HFF-Myc (cell line): ENCODE data around the gene PPP2R3A.
"Not testable (repeated sequence)": the region's sequence is repeated elsewhere in the genome, so short reads cannot be mapped to it uniquely, and the experiment has no call there.

ENCODE experiments used
- DNase-seq: peaks from one replicate; pipeline ENCODE4 v3.0.0-alpha.2; 2011; ENCODE audit warnings: low read depth; ENCODE audit errors: extremely low read depth
- H3K4me3 ChIP-seq: replicated peaks from 2 replicates; pipeline ENCODE4 v1.5.1; 2011; ENCODE audit warnings: low read depth, mild to moderate bottlenecking, control low read depth, low read length
- TF ChIP-seq, protein P1 (sequence below): IDR thresholded peaks from 2 replicates; pipeline ENCODE4 v1.5.1; 2012; ENCODE audit warnings: mild to moderate bottlenecking, low read depth, low read length, control low read depth; ENCODE audit errors: missing control alignments

The PPP2R3A gene

DNA sequence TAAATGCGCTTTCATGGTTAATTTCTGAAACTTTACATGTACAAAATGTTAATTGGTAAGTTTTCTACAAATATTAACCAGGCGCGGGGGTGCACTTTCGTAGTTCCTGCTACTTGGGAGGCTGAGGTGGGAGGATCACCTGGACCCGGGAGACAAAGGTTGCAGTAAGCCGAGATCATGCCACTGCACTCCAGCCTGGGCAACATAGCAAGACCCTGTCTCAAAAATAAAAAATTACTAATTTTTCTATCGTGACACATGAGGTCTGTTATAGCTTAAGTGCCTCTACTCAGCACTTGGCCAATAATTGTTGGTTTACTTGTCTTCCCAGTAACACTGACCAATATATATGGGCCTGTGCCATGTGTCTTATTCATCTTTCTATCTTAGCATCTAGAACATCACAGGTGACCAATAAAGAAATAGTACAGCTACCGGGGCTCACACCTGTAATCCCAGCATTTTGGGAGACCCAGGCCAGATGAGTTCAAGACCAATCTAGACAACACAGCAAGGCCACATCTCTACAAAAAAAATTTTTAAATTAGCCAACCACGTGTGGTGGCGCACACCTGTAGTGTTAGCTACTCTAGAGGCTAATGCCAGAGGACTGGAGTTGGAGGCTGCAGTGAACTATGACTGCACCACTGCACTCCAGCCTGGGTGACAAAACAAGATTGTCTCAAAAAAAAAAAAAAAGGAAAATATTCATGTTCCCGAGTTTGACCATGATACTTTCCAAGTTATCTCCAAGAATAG is 224.5 kb downstream of the PPP2R3A start:
- TF ChIP-seq, protein P1, sequence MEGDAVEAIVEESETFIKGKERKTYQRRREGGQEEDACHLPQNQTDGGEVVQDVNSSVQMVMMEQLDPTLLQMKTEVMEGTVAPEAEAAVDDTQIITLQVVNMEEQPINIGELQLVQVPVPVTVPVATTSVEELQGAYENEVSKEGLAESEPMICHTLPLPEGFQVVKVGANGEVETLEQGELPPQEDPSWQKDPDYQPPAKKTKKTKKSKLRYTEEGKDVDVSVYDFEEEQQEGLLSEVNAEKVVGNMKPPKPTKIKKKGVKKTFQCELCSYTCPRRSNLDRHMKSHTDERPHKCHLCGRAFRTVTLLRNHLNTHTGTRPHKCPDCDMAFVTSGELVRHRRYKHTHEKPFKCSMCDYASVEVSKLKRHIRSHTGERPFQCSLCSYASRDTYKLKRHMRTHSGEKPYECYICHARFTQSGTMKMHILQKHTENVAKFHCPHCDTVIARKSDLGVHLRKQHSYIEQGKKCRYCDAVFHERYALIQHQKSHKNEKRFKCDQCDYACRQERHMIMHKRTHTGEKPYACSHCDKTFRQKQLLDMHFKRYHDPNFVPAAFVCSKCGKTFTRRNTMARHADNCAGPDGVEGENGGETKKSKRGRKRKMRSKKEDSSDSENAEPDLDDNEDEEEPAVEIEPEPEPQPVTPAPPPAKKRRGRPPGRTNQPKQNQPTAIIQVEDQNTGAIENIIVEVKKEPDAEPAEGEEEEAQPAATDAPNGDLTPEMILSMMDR = no peak
- DNase-seq = no peak
- no peak overlapping the region for H3K4me3 ChIP-seq

DNA sequence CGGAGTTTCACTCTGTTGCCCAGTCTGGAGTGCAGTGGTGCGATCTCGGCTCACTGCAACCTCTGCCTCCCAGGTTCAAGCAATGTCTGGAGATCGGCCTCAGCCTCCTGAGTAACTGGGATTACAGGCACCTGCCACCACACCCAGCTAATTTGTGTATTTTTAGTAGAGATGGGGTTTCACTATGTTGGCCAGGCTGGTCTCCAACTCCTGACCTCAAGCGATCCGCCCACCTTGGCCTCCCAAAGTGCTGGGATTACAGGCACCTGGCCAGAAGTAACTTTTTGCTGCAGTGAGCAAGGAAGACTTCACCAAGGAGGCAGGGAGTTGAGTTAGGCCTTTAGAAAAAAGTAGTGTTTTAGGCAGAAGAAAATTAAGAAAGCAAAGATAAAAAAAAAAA is 226.7 kb downstream of the PPP2R3A start:
- peak overlapping the region; percentile 88 for H3K4me3 ChIP-seq
- not testable (repeated sequence) for DNase-seq

DNA sequence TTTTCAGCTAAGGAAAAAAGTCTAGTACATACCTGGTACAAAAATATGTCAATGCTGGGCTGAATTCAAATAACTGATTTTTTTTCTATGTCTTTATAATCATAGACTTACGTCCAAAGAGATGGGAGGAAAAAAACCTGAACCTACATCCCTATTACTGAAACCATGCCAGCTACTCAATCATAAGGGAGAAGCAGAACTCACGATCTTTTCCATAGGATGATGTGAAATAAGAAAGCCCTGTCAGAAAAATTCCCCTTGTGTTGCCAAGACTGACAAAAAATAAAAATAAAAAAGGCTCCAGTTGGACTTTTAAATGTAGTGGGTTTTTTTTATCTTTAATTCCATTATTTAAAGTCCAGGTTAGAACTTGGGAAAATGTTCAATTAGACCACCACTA is 227.3 kb downstream of the PPP2R3A start:
- H3K4me3 ChIP-seq = peak overlapping the region; percentile 88
- no peak for DNase-seq
- TF ChIP-seq, protein P1 = no peak

DNA sequence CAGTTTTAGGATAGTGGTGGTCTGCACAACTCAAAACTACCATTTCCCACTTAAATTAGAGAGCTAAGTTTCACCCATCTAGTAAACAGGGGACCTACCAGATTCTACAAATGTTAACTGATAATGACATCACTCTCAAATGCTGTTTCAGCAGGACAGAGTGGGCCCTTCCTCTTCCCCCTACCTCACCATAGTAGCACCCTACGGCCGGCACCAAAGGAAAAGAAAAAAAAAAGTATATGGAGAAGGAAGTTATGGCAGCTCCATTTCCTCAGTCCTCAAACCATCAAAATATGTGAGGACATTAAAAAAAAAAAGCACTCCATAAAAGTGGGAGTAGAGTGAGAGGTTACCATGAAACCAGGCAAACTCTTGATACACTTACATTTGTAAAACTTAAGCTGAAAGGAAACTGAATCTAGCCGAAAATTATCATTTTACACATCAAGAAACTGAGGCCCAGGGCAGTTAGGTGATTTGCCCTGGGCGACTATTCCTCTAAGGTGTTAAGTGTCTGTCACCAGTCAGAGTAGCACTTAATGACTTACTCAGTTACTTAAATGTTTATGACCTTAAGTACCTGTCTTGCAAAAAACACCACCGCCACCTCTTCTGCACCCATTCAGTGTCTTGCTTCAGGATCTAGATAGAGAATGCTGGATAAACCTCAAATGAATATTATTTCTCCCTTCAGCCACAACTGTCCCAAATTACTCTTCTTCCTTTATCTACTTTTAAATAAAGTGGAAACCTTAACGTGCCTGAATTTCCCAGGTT is 227.9 kb downstream of the PPP2R3A start:
- TF ChIP-seq, protein P1 = no peak
- no peak for DNase-seq
- peak overlapping the region; percentile 88 for H3K4me3 ChIP-seq

GRCh38 chr3:136194409-136195257 is 229.1 kb downstream of the PPP2R3A start:
- DNase-seq = no peak
- TF ChIP-seq, protein P1 = no peak
- H3K4me3 ChIP-seq = peak overlapping the region; percentile 88

DNA sequence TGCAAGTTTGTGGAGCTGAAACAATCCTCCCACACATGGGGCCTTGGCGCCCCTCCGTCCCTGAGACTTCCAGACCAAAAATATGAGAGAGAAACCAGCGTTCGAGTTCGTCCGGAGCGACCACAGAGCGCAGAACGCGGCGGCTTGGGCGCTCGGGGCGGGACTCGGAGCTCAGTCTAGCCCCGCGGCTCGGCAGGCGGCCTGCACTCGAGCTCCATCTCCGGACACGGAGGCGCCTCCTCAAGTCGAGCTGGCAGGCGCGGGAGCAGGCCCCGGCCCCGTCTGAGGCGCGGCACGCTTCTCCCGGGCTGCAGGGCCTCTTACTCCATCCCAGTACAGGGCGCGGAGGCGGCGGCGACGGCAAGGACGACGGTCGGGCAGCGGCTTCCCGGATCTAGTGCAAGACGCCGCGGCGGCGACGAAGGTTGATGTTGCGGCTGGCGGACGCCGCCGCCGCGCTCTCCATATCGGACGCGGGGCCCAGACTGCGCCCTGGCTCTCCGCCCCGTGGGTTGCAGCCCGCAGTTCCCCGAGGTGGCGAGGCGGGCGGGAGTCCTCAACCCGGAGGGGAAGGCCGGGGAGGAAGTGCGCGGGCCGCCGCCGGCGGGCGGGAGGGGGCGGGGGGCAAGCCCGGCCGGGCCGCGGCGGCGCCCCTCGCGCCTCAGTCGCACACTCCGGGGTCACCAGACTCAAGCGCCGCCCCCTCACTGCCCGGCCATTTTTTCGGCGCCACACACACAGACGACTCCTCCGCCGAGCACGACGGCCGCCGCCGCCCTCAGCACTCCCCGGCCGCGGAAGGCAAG is 229.9 kb downstream of the PPP2R3A start:
- DNase-seq = no peak
- TF ChIP-seq, protein P1 = no peak
- H3K4me3 ChIP-seq = peak overlapping the region; percentile 88
